Vagina (tissue), 2 donors: Measurements from ENCODE around the gene TSPAN5.

Experiments
- CTCF ChIP-seq, 3 experiments: fragments of 450-650 bp in 2 of 3; fragments of 200-600 bp in 1 of 3; sonication (generic) in 1 of 3; IDR thresholded peaks; one replicate each; pipeline ENCODE4 v1.5.1; 2017 to 2019; ENCODE audit warnings: antibody characterized with exemption in 3 of 3, mild to moderate bottlenecking in 2 of 3, moderate library complexity in 2 of 3
- POLR2A ChIP-seq, 2 donors: fragments of 450-650 bp; IDR thresholded peaks; one replicate each; pipeline ENCODE4 v1.6.1; 2017; ENCODE audit warnings: antibody characterized with exemption in 2 of 2, mild to moderate bottlenecking in 2 of 2, moderate library complexity in 2 of 2
- POLR2AphosphoS5 ChIP-seq, 2 donors: sonication (generic); formaldehyde crosslinking; IDR thresholded peaks; one replicate each; pipeline ENCODE4 v1.9.0; 2017; ENCODE audit warnings: antibody characterized with exemption in 2 of 2, mild to moderate bottlenecking in 2 of 2, low read depth in 1 of 2; ENCODE audit not compliant: insufficient read depth in 1 of 2

- no peak for TF ChIP-seq CTCF (IDR thresholded peaks at IDR 0.05)
- no peak for TF ChIP-seq POLR2A (IDR thresholded peaks at IDR 0.05)
- peak in 1 of 2 donors; percentile 28 for TF ChIP-seq POLR2AphosphoS5 (IDR thresholded peaks at IDR 0.05; ENCODE audit: insufficient read depth in 1 of 2, low read depth in 1 of 2)
Observed at GRCh38 chr4:98694076-98694475, 35.7 kb upstream of the TSPAN5 start.
